PFSK-1 (cell line): ENCODE measurements around the gene BRINP3. TPM values are rescaled to one million over a fixed set of nuclear protein-coding genes. Genes with fewer than 3 reads are reported as not detected.

ENCODE experiments used
- FOXP2 ChIP-seq: optimal IDR thresholded peaks from 2 replicates; pipeline ENCODE3; 2011; ENCODE audit warnings: borderline replicate concordance, control low read depth, inconsistent platforms; ENCODE audit not compliant: insufficient read depth; ENCODE audit errors: extremely low read length, extremely low read depth
- POLR2AphosphoS5 ChIP-seq: IDR thresholded peaks from 2 replicates; pipeline ENCODE4 v1.6.1; 2012; ENCODE audit warnings: low read depth, mild to moderate bottlenecking, control low read depth, low read length, moderate library complexity
- REST ChIP-seq, 2 experiments: IDR thresholded peaks; 2 replicates each; pipeline versions ENCODE4 v1.6.1 to v1.8.0; 2011 to 2012; ENCODE audit warnings: low read depth in 2 of 2, low read length in 2 of 2, control low read depth in 1 of 2, inconsistent platforms in 1 of 2, mild to moderate bottlenecking in 1 of 2, moderate library complexity in 1 of 2; ENCODE audit not compliant: insufficient read depth in 1 of 2
- SIN3A ChIP-seq: IDR thresholded peaks from 2 replicates; pipeline ENCODE4 v1.6.1; 2012; ENCODE audit warnings: mild to moderate bottlenecking, low read length, moderate library complexity, borderline replicate concordance; ENCODE audit not compliant: insufficient read depth
- TAF1 ChIP-seq: IDR thresholded peaks from 2 replicates; pipeline ENCODE4 v1.6.1; 2012; ENCODE audit warnings: low read length, control low read depth, borderline replicate concordance; ENCODE audit not compliant: insufficient read depth
- polyA plus RNA-seq: library from polyadenylated mRNA; unstranded; fragments of >200 nt; gene quantifications from one replicate; pipeline ENCODE4 v1.2.1, GENCODE V29; 2012; ENCODE audit warnings: low read depth, missing spikeins; ENCODE audit not compliant: insufficient read length

Gene BRINP3
- polyA plus RNA-seq = 0.41 TPM

DNA sequence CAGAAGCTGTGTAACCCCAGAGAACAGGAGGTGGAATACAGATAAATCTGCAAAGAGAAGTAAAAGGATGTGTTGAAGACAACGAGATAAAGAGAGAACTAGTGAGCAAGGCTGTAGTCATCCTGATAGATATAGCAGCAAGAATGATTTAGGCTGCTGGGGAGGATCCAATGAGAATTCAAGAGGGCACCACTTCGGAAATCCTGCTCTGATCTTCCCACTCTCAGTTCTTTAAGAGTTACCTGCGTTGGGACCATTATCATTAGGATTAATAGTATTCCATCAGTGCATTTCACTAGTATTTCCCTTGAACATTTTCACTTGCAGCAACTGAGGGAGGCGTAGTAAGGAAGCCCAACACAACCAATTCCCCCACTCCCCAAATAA is at the start of gene BRINP3:
BRINP3 (minus strand) TSS at position 103 of the 387 bp plus-strand sequence.
- TF ChIP-seq REST (IDR thresholded peaks at IDR 0.05; ENCODE audit: insufficient read depth in 1 of 2, low read depth in 2 of 2, low read length in 2 of 2) (no peak), SIN3A (no peak), TAF1 (no peak), FOXP2 (no peak), POLR2AphosphoS5 (no peak)

- TF ChIP-seq SIN3A (no peak), REST (IDR thresholded peaks at IDR 0.05; ENCODE audit: insufficient read depth in 1 of 2, low read depth in 2 of 2, low read length in 2 of 2) (no peak), POLR2AphosphoS5 (no peak), TAF1 (no peak), FOXP2 (no peak)
Measured at GRCh38 chr1:190511554-190511953, 33.9 kb upstream of the BRINP3 start.

DNA sequence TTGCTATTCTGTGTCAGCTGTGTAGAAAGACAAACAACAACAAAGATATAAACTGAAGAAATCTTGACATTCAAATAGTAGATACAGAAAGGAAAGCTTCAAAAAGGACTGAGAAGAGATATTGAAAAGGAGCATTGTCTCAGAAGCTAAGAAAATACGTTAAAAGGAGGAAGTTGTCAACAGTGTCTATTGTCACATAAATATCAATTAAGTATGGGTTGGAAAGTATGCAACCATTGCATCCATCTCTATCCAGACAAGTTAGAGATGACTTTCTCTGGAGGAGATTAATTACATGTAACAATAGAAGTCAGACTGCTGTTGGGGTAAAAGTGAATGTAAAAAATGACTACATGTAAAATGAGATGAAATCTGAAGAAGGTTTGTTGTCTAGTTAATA is 29.7 kb upstream of the BRINP3 start:
- TF ChIP-seq REST (IDR thresholded peaks at IDR 0.05; ENCODE audit: insufficient read depth in 1 of 2, low read depth in 2 of 2, low read length in 2 of 2) = no peak
- TF ChIP-seq TAF1 = no peak
- TF ChIP-seq POLR2AphosphoS5 = no peak

DNA sequence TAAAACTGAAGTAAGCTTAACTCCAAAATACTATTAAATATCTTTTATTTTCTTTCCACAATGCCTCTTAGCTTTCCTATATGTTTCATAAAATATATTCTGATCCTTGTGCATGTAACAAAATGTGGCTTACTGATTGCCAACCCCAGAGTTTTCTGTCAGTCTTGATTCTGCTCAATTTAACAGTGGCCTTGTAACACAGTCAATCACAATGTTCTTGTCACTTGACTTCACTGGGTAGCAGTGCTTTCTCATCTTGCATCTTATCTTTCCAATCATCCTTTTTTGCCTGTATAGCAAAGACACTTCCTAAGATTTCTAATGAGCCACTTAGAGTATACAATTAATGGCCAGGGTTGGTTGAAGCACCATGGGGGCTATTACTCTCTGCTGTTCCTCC is 19.9 kb upstream of the BRINP3 start:
- TF ChIP-seq TAF1 (no peak), REST (IDR thresholded peaks at IDR 0.05; ENCODE audit: insufficient read depth in 1 of 2, low read depth in 2 of 2, low read length in 2 of 2) (no peak)

DNA sequence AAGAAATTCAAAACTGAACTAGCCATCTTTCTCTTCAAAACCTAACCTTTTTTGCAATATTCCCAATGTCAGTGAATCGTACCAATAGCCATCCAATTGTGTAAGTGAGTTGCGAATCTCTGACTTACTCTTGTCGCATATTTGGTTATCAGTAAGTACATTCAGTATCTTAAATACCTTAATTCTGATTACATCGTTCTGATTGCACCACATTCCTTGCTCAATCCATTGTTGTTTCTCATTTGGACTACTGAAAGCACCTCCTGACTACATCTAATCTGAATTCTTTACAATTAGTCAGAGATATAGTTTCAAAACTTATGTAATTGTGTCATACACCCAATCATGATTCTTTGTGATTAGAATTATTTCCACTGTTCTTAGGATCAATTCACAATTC is 16.8 kb upstream of the BRINP3 start:
- no peak for TF ChIP-seq POLR2AphosphoS5
- no peak for TF ChIP-seq FOXP2
- TF ChIP-seq SIN3A = no peak
- TF ChIP-seq REST (IDR thresholded peaks at IDR 0.05; ENCODE audit: insufficient read depth in 1 of 2, low read depth in 2 of 2, low read length in 2 of 2) = no peak
- no peak for TF ChIP-seq TAF1
